H9 (cell line): ENCODE data around the gene ONECUT3. TPM values are rescaled to one million over a fixed set of nuclear protein-coding genes. Genes with fewer than 3 reads are reported as not detected.

Source experiments
- DNase-seq: peaks from one replicate; pipeline ENCODE4 v3.0.0-alpha.2; 2017
- H2AFZ ChIP-seq: one replicate; pipeline ENCODE4 v1.6.1; 2013; ENCODE audit warnings: mild to moderate bottlenecking, low read length, control low read depth, moderate library complexity
- H2AK5ac ChIP-seq: 2 replicates; pipeline ENCODE4 v1.6.1; 2013; ENCODE audit warnings: low read length, control low read depth, mixed read lengths; ENCODE audit not compliant: insufficient read length
- H2BK120ac ChIP-seq: one replicate; pipeline ENCODE4 v1.6.1; 2013; ENCODE audit warnings: low read depth, mild to moderate bottlenecking, low read length, control low read depth, inconsistent platforms; ENCODE audit not compliant: poor library complexity, severe bottlenecking
- H2BK12ac ChIP-seq: 2 replicates; pipeline ENCODE4 v1.6.1; 2013; ENCODE audit warnings: low read length, control low read depth, mixed read lengths, low read depth; ENCODE audit not compliant: insufficient read length
- H2BK15ac ChIP-seq: 2 replicates; pipeline ENCODE4 v1.6.1; 2013; ENCODE audit warnings: low read depth, low read length, control low read depth
- H2BK20ac ChIP-seq: one replicate; pipeline ENCODE4 v1.6.1; 2013; ENCODE audit warnings: low read depth, mild to moderate bottlenecking, low read length, control low read depth, inconsistent platforms; ENCODE audit not compliant: poor library complexity, severe bottlenecking
- H2BK5ac ChIP-seq: 2 replicates; pipeline ENCODE4 v1.6.1; 2013; ENCODE audit warnings: low read length, control low read depth, mixed read lengths; ENCODE audit not compliant: insufficient read length
- H3K14ac ChIP-seq: 2 replicates; pipeline ENCODE4 v1.6.1; 2013; ENCODE audit warnings: low read length, control low read depth; ENCODE audit not compliant: insufficient read depth
- H3K18ac ChIP-seq: 2 replicates; pipeline ENCODE4 v1.6.1; 2013; ENCODE audit warnings: low read depth, mild to moderate bottlenecking, mixed read lengths, low read length, control low read depth; ENCODE audit not compliant: insufficient read length
- H3K23ac ChIP-seq: 2 replicates; pipeline ENCODE4 v1.6.1; 2013; ENCODE audit warnings: low read length, control low read depth, mixed read lengths, low read depth; ENCODE audit not compliant: insufficient read length
- H3K23me2 ChIP-seq: 2 replicates; pipeline ENCODE4 v1.6.1; 2013; ENCODE audit warnings: low read depth, mild to moderate bottlenecking, mixed read lengths, low read length, control low read depth; ENCODE audit not compliant: insufficient read length, poor library complexity, severe bottlenecking
- H3K27ac ChIP-seq: 2 replicates; pipeline ENCODE4 v1.5.1; 2013; ENCODE audit warnings: low read length, control low read depth, mixed read lengths, low read depth; ENCODE audit not compliant: insufficient read length
- H3K27me3 ChIP-seq: 2 replicates; pipeline ENCODE4 v1.6.1; 2013; ENCODE audit warnings: low read length, control low read depth, inconsistent platforms; ENCODE audit not compliant: insufficient read depth
- H3K4ac ChIP-seq: 2 replicates; pipeline ENCODE4 v1.6.1; 2013; ENCODE audit warnings: low read depth, mild to moderate bottlenecking, control low read depth, inconsistent platforms, low read length, moderate library complexity
- H3K4me1 ChIP-seq: 2 replicates; pipeline ENCODE4 v1.6.1; 2013; ENCODE audit warnings: low read length, control low read depth, inconsistent platforms; ENCODE audit not compliant: insufficient read depth
- H3K4me2 ChIP-seq: 2 replicates; pipeline ENCODE4 v1.6.1; 2013; ENCODE audit warnings: low read length, control low read depth, mixed read lengths; ENCODE audit not compliant: insufficient read length, insufficient read depth
- H3K56ac ChIP-seq: 2 replicates; pipeline ENCODE4 v1.6.1; 2013; ENCODE audit warnings: low read depth, mild to moderate bottlenecking, mixed read lengths, low read length, control low read depth; ENCODE audit not compliant: insufficient read length
- H3K79me1 ChIP-seq: 2 replicates; pipeline ENCODE4 v1.6.1; 2013; ENCODE audit warnings: low read depth, mild to moderate bottlenecking, moderate library complexity, low read length, control low read depth, inconsistent platforms; ENCODE audit not compliant: insufficient read depth, poor library complexity, severe bottlenecking
- H3K79me2 ChIP-seq: 2 replicates; pipeline ENCODE4 v1.6.1; 2013; ENCODE audit warnings: low read length, control low read depth, inconsistent platforms; ENCODE audit not compliant: insufficient read depth
- H3K9ac ChIP-seq: 2 replicates; pipeline ENCODE4 v1.6.1; 2013; ENCODE audit warnings: low read length, control low read depth, mixed read lengths; ENCODE audit not compliant: insufficient read length; ENCODE audit errors: extremely low read depth
- H3K9me3 ChIP-seq: one replicate; pipeline ENCODE4 v1.6.1; 2013; ENCODE audit warnings: low read depth, low read length, inconsistent platforms; ENCODE audit not compliant: control insufficient read depth
- H3T11ph ChIP-seq: one replicate; pipeline ENCODE4 v1.6.1; 2013; ENCODE audit warnings: mild to moderate bottlenecking, low read length, control low read depth, inconsistent platforms
- H4K20me1 ChIP-seq: one replicate; pipeline ENCODE4 v1.6.1; 2013; ENCODE audit not compliant: control insufficient read depth, insufficient read length, insufficient read depth
- H4K5ac ChIP-seq: 2 replicates; pipeline ENCODE4 v1.6.1; 2013; ENCODE audit warnings: low read depth, mild to moderate bottlenecking, mixed read lengths, low read length, control low read depth; ENCODE audit not compliant: insufficient read length
- H4K8ac ChIP-seq: replicated peaks from 2 replicates; pipeline ENCODE4 v1.6.1; 2013; ENCODE audit warnings: low read length, control low read depth, mixed read lengths, low read depth; ENCODE audit not compliant: insufficient read length
- H4K91ac ChIP-seq: 2 replicates; pipeline ENCODE4 v1.6.1; 2013; ENCODE audit warnings: low read depth, mild to moderate bottlenecking, moderate library complexity, mixed read lengths, low read length, control low read depth; ENCODE audit not compliant: insufficient read length
- H3K27ac Mint-ChIP-seq, 3 experiments: 2 replicates in 2 of 3; 3 replicates in 1 of 3; pipeline ENCODE4 v1.8.0; 2020 to 2021; ENCODE audit warnings: mixed read lengths in 3 of 3, mild to moderate bottlenecking in 1 of 3, moderate library complexity in 1 of 3
- H3K27me3 Mint-ChIP-seq: 2 replicates; pipeline ENCODE4 v1.8.0; 2021; ENCODE audit warnings: low read depth, mild to moderate bottlenecking, moderate library complexity, mixed read lengths
- H3K36me3 Mint-ChIP-seq, 3 experiments: 2 replicates in 2 of 3; 3 replicates in 1 of 3; pipeline ENCODE4 v1.8.0; 2020 to 2021; ENCODE audit warnings: low read depth in 3 of 3, mixed read lengths in 3 of 3; ENCODE audit not compliant: insufficient read depth in 1 of 3
- H3K4me1 Mint-ChIP-seq, 2 experiments: 2 replicates each; pipeline ENCODE4 v1.8.0; 2020; ENCODE audit warnings: mixed read lengths in 2 of 2
- H3K4me3 Mint-ChIP-seq, 2 experiments: 2 replicates in 1 of 2; 3 replicates in 1 of 2; pipeline ENCODE4 v1.8.0; 2020 to 2021; ENCODE audit warnings: mild to moderate bottlenecking in 2 of 2, mixed read lengths in 2 of 2, moderate library complexity in 1 of 2
- H3K9me3 Mint-ChIP-seq, 2 experiments: 2 replicates in 1 of 2; 3 replicates in 1 of 2; pipeline ENCODE4 v1.8.0; 2020; ENCODE audit warnings: mild to moderate bottlenecking in 2 of 2, mixed read lengths in 2 of 2, moderate library complexity in 1 of 2
- CTCF ChIP-seq: fragments of 200-600 bp; sonication (generic); conservative IDR thresholded peaks from 3 replicates; pipeline ENCODE4 v1.8.0; 2021; ENCODE audit warnings: antibody characterized with exemption, mild to moderate bottlenecking
- WGBS: extraction: QIAGEN DNeasy Blood & Tissue Kit; methylation state at CpG from one replicate; pipeline ENCODE4 v1.1.7; 2013; ENCODE audit warnings: missing lambda C conversion rate, low lambda C conversion rate, mixed read lengths; ENCODE audit not compliant: insufficient read length; ENCODE audit errors: extremely low coverage; 5-methylcytosine and 5-hydroxymethylcytosine counted together
- total RNA-seq: library from RNA; stranded (reverse); gene quantifications from 2 replicates; pipeline ENCODE4 v1.2.1, GENCODE V29; 2021

Gene ONECUT3
- total RNA-seq, 1 experiment from 2014 or later = 0.04 TPM

GRCh38 chr19:1769645-1769985 is 16.3 kb downstream of the ONECUT3 start:
- no peak overlapping the region for H4K91ac ChIP-seq
- H3K36me3 Mint-ChIP-seq = peaks cover 0 to 7% (median 0%) of the 10 kb centered on the region in 3 experiments; a peak in 3 of 7 replicates
- no peaks in the 10 kb centered on the region for H3K23me2 ChIP-seq
- no peaks in the 10 kb centered on the region for H3K79me1 ChIP-seq
- H3K18ac ChIP-seq = no peak overlapping the region
- H3K27me3 ChIP-seq = peaks cover 43% of the 10 kb centered on the region
- no peak overlapping the region for H3K4me3 Mint-ChIP-seq
- peaks cover 24 to 33% of the 10 kb centered on the region in 2 experiments for H3K9me3 Mint-ChIP-seq
- H4K20me1 ChIP-seq = peaks cover 2% of the 10 kb centered on the region
- no peak for TF ChIP-seq CTCF
- no peak for DNase-seq
- H3K4me1 Mint-ChIP-seq = peaks cover 0 to 25% of the 10 kb centered on the region in 2 experiments; a peak in 3 of 4 replicates
- H3K4ac ChIP-seq = no peak overlapping the region
- H2BK20ac ChIP-seq = no peak overlapping the region
- H3K27ac Mint-ChIP-seq = no peak overlapping the region
- no peak overlapping the region for H3K56ac ChIP-seq
- H3T11ph ChIP-seq = no peak overlapping the region
- no peak overlapping the region for H2BK120ac ChIP-seq
- no peak overlapping the region for H4K8ac ChIP-seq
- no peak overlapping the region for H3K14ac ChIP-seq
- H2AFZ ChIP-seq = no peak overlapping the region
- 0 out of 2 replicates have a peak, but pooled peaks cover 4% of the 10 kb centered on the region for H3K4me1 ChIP-seq
- no CpG with 5 or more reads among the region's 12 CpGs for WGBS
- no peak overlapping the region for H2BK5ac ChIP-seq
- peaks cover 98% of the 10 kb centered on the region for H3K27me3 Mint-ChIP-seq
- no peak overlapping the region for H2BK12ac ChIP-seq
- H2BK15ac ChIP-seq = no peak overlapping the region
- no peaks in the 10 kb centered on the region for H3K79me2 ChIP-seq
- no peak overlapping the region for H3K27ac ChIP-seq
- H3K9me3 ChIP-seq = peaks cover 10% of the 10 kb centered on the region
- no peak overlapping the region for H3K4me2 ChIP-seq
- no peak overlapping the region for H2AK5ac ChIP-seq
- no peak overlapping the region for H4K5ac ChIP-seq
- no peak overlapping the region for H3K23ac ChIP-seq
- no peak overlapping the region for H3K9ac ChIP-seq
